ENCODE results near the gene ARMC6. TPM values are rescaled to one million over a fixed set of nuclear protein-coding genes. Genes with fewer than 3 reads are reported as not detected.

The ARMC6 gene
- polyA plus RNA-seq, 1 experiment, result 31.5 TPM

- POLR2A ChIA-PET, result interaction anchor here (0.7 kb wide), 1 partner anchor 1203 kb away, joined by 3 read pairs; no protein-coding TSS in a partner anchor
- TF ChIP-seq CTCF (IDR thresholded peaks at IDR 0.05; ENCODE audit: insufficient read depth, low read depth, low read length), result no peak
These were observed 30.0 kb downstream of the ARMC6 start, which contains the start of gene SLC25A42 for GRCh38 chr19:19063183-19064097. SLC25A42 (plus strand) TSS chr19:19063994; CDS start chr19:19096125, 32,131 bp downstream.

GRCh38 chr19:19064098-19064722 lies 30.8 kb downstream of the ARMC6 start:
- DNase-seq (ENCODE audit: low read depth), result no peak
- no peaks in the 10 kb centered on the region for H3K27me3 ChIP-seq (ENCODE audit: control insufficient read depth, insufficient read depth, low read length)
- TF ChIP-seq CTCF (IDR thresholded peaks at IDR 0.05; ENCODE audit: insufficient read depth, low read depth, low read length), result peak; percentile 51
- H3K36me3 ChIP-seq (ENCODE audit: control insufficient read depth, insufficient read depth, low read length), result peaks cover 1% of the 10 kb centered on the region
- ChIA-PET POLR2A (no interaction called here), CTCF (interaction anchor here (0.7 to 1.9 kb wide), 3 partner anchors 10 to 278 kb away, joined by 3 to 14 read pairs (median 3); no protein-coding TSS in a partner anchor)
- peak overlapping the region; percentile 88 for H3K4me3 ChIP-seq (ENCODE audit: low read depth, low read length)

More at GRCh38 chr19:19063183-19064097, 30.0 kb downstream of the ARMC6 start, which contains the start of gene SLC25A42:
- Histone ChIP-seq H3K36me3 (ENCODE audit: control insufficient read depth, insufficient read depth, low read length) (peaks cover 1% of the 10 kb centered on the region), H3K4me3 (ENCODE audit: low read depth, low read length) (peak within 1 kb of the TSS; percentile 88), H3K27me3 (ENCODE audit: control insufficient read depth, insufficient read depth, low read length) (no peaks in the 10 kb centered on the region)
- peak; percentile 99 for DNase-seq (ENCODE audit: low read depth)
- CTCF ChIA-PET, result interaction anchor here (0.6 to 2.1 kb wide), 6 partner anchors 9 to 583 kb away, joined by 3 to 14 read pairs (median 3); no protein-coding TSS in a partner anchor

- no peaks in the 10 kb centered on the region for H3K27me3 ChIP-seq (ENCODE audit: control insufficient read depth, insufficient read depth, low read length)
- ChIA-PET POLR2A (no interaction called here), CTCF (interaction anchor here (0.7 kb wide), 1 partner anchor 277 kb away, joined by 3 read pairs; no protein-coding TSS in a partner anchor)
- DNase-seq (ENCODE audit: low read depth), result no peak
- no peak for TF ChIP-seq CTCF (IDR thresholded peaks at IDR 0.05; ENCODE audit: insufficient read depth, low read depth, low read length)
- peaks cover 1% of the 10 kb centered on the region; the same call in 1 of the 2 replicates for H3K36me3 ChIP-seq (ENCODE audit: control insufficient read depth, insufficient read depth, low read length)
- peak overlapping the region; percentile 88 for H3K4me3 ChIP-seq (ENCODE audit: low read depth, low read length)
These were observed 31.7 kb downstream of the ARMC6 start for GRCh38 chr19:19064811-19065745.

GRCh38 chr19:19067276-19068072 lies 34.1 kb downstream of the ARMC6 start:
- Histone ChIP-seq H3K27me3 (ENCODE audit: control insufficient read depth, insufficient read depth, low read length) (no peaks in the 10 kb centered on the region), H3K36me3 (ENCODE audit: control insufficient read depth, insufficient read depth, low read length) (no peaks in the 10 kb centered on the region; the same call in 1 of the 2 replicates), H3K4me3 (ENCODE audit: low read depth, low read length) (no peak overlapping the region)
- no peak for TF ChIP-seq CTCF (IDR thresholded peaks at IDR 0.05; ENCODE audit: insufficient read depth, low read depth, low read length)
- ChIA-PET POLR2A (no interaction called here), CTCF (interaction anchor here (0.6 to 1.6 kb wide), 2 partner anchors 49 to 275 kb away, joined by 3 read pairs; no protein-coding TSS in a partner anchor)
- no peak for DNase-seq (ENCODE audit: low read depth)
